Measurements from ENCODE around the gene SLITRK4.

Gene SLITRK4

DNA sequence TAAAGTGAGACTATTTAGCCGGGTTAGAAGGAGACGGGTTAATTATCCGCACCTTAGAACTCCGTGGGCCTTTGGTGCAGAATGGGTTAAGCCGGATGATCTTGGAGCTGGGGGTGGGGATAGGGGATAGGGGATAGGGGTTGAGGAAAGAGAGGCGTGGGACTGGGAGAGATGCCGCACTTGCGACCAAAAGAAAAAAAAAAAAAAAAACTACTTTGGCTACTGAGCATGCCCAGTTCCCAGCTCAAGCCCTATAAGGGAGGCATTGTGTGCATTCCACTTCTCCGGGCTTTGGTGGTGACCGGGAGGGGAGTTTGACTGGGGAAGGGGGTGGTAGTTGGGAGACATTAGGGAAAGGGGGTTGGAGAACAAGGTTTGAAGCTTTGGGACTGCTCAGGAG lies at the start of gene SLITRK4:
TSS of gene SLITRK4 (minus strand) at position 187 of the 400 bp plus-strand sequence. CDS start 4,993 bp downstream, outside the sequence.
- DNase-seq = peak in 1 of 2 donors; percentile 10

GRCh38 chrX:143683486-143683885 lies 47.6 kb upstream of the SLITRK4 start:
- DNase-seq = no peak

GRCh38 chrX:143674926-143675325 lies 39.0 kb upstream of the SLITRK4 start:
- no peak for DNase-seq

DNA sequence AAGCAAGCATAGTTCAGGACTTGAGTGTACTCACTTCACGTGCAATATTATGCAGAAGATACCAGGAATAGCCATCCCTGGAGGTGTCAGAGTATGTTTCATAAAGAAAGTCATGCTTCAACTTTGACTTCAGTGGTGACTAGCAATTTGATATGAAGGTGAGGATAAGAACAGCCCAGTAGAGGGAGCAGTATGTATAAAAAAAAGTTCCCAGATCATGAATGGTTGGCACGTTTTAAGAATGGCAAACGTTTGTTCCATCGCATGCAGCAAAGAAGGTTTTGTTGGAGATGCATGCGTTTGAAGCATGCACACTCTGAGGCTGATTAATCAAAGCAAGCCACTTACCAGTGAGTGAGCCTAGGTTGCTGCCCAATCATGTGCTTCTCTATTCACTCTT lies 33.5 kb upstream of the SLITRK4 start:
- DNase-seq = peak in 1 of 2 donors; percentile 1

DNA sequence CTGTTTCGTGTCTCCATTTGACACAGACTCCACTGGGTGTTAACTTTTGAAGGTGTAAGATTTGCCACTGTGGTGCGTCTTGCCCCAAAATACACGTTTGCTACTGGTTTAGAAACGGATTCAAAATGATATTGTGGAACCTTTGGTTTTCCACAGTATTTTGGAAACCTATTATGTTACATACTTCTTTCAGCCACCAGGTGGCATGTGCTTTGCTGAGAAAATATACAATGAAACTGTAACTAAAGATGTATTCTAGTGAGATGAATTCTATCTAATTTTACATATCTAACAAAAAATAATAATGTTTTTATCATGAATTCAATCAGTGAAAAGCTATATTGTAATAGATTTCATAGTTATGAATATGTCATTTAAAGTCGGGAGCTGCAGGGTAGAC lies 28.4 kb upstream of the SLITRK4 start:
- DNase-seq = peak in 1 of 2 donors; percentile 2

DNA sequence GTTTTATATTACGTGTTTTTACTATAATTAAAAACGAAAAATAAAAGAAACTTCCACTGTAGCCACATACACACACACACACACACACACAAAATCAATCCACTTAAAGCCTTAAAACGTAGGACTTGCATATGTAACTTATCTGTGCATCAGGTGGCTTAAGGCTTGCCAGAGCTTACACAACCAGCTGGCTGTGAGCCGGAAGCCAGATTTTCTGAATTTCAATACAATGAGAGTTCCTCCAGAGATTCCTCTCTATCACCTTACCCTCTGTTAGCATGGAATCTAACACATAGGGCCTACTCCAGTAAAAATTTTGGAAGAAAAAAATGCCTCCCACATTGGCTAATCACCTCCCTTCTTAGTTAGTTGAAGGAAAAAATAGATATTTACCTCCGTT lies 27.9 kb upstream of the SLITRK4 start:
- DNase-seq = no peak

DNA sequence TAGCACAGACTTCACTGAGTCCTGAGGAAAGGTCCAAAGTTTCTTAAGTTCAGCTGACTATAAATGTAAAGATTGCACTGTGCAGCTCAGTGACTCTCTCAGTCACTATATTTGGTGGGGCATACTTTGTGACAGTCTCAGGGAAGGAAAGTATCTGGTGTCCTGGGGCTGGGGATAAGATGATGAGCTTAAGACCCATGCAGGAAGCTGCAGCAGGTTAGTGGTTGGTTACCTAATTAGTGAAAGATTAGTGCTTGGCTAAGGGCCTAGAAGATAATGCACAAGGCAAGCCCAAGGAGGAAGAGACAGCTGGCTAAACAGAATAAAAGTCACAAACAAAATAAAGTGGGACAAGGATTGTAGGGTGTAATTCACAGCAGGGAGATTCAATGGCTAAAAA lies 25.4 kb upstream of the SLITRK4 start:
- DNase-seq = no peak

DNA sequence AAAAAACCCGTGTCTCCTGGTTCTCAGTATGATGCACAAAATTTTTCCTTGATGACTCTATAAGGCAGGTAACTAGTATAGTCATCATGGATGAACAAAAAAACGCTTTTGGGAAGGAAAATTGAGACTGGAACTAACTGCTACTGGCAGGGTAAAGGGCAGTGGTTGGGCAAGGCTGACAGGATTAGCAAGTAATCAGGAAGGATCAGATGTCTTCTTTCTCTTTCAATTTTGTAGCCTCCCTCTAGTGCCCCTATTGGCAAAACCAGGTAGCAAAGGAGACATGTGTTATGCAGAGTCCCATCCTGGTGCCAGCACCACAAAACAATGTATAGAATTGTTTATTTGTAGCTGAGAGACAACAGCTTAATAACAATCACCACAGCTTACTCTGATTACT lies 12.8 kb upstream of the SLITRK4 start:
- no peak for DNase-seq

- no peak for DNase-seq
Measured at GRCh38 chrX:143642426-143642825, 6.5 kb upstream of the SLITRK4 start.

- no peak for DNase-seq
Measured at GRCh38 chrX:143636831-143637230, 930 bp upstream of the SLITRK4 start.

DNA sequence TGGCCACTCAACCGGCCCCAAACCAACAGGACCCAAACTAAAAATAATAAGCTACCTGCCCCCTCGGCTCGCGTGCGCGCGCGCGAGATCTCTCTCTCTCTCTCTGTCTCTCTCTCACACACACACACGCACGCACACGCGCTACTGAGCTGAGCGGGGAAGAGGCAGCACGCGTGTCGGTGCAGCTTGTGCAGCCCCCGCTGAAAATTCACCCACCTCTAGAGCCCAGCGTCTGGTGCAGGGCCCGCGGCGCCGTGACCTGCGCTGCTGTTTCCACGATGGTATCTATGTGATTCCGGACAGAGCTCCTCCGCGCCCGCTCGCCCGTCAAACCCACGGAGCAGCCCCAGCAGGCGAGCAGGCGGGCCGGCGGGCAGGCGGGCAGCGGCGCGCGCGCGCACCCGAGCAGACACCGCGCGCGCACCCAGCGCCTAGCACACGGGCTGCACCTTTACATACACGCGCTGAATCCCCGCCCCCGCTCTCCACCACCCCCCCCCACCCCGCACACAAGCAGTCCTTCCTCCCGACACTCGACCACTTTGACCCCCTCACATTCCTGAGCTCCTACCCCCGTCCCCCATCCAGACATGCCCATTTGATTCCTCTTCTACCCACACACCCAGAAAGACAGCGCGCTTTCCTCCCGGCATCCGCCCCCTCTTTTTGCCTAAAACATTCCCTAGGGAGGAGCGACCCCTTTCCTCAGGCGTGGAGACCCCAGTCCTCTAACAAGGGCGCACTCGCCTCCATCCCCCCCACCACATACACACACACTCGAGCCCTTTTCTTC lies 1.0 kb downstream of the SLITRK4 start:
- no peak for DNase-seq

DNA sequence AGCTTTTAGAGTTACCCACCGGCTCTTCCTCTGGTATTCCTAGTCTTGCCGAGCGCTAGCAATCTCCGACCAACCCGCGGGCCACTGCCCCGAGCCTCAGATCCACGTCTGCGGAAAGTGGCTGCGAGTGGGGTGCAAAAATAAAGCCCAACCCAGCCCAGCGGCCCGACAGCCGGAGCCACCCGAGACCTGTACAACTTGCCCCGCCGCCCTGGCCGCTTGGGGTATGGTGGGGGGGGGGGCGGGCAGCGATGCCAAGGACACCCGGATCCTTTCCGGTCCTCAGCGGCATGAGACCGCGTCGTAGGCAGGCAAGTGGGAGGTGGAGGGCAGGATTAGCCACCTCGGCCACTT lies 1.6 kb downstream of the SLITRK4 start:
- DNase-seq = no peak

DNA sequence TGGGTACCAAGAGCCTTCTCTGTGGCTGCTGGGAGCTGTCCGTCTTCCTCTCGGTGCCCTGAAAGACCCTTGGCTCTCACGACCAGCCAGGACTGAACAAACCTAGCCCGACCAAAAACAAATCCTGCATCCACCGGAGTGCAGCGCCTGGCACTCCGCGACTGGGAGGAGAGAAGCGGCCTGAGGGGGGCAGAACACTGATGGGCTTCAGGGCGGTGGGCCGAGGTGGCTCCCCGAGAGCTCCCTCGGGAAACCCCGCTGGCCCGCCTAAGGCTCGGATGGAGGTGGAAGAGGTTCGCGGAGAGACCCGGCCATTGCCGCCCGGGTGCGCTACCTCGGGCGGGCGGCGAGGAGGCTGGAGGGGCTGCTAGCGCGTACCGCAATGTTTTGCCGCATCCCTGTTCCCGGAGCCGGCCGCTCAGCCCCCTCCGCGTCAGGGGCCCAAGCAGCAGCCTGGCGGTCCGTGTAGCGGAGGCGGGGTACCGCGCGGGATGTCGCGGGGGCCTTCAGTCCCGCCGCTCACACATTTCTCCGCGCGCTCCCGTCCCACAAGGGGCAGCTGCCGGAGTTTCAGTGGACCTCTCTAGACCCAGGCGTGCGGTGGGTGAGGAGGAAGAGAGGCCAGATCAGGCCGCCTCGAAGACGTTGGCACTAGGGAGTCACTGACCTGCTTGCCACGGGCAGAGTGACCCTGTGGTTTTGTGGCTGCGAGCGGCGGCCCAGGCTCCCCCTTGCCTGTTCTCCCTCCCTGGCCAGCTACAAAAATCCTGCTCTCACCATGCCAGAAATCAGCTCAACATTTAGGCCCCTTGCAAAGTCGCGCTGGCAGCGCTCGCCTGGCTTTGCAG lies 2.2 kb downstream of the SLITRK4 start:
- DNase-seq = no peak

- DNase-seq = no peak
Measured at GRCh38 chrX:143632625-143633410, 3.1 kb downstream of the SLITRK4 start.

DNA sequence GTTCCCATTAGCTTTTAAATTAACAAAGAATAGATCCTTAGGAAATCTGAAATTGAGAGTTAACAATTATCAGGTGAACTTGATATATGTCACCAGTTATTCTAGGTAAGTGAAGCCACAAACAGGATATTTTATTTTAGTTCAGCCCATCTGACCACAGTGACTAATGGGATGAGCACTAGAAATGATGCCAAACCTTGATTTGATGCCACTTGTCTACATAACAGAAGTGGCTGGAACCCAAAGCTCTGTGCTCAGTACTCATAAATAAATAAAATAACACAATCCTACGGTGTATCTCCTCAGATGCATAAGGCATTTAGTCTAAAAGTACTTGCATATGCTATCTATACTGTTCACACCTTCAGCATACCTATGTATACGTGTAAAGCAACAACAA lies 12.2 kb downstream of the SLITRK4 start:
- DNase-seq = no peak

DNA sequence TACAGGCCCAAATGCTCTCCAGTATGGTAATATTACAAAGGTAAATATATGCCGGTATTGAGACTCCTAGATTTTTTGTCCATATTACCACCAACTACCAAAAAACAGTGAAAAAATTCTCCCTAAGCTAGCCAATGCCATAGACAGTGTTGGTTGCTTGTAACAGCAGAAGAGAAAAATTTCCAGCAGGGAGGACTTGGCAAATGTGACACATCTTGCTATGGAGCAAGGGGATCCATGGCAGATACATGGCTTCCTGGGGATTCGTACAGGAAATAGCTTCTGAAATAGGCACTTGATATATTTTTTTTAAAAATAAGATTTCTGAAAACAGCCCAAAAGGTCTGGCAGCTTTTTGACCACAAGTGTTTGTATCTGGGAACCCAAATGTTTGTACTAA lies 14.6 kb downstream of the SLITRK4 start:
- no peak for DNase-seq

DNA sequence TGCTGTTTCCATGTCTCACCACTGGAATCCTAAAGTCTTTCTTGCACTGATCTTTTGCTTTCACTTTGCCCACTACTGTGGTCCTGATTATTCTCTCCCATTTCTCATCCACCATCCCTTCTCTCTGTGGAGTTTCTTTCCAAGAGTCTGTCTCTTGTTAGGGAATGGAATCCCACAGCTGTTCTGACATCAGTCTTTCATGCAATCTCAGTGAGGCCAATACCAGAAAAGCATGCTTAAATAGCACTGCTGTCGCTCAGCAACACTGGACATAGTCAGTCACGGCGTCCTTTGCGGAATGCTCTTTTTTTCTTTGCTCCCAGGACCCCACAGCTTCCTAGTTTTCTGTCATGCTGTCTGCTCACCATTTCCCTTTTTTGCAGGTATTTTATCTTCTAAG lies 20.1 kb downstream of the SLITRK4 start:
- no peak for DNase-seq

DNA sequence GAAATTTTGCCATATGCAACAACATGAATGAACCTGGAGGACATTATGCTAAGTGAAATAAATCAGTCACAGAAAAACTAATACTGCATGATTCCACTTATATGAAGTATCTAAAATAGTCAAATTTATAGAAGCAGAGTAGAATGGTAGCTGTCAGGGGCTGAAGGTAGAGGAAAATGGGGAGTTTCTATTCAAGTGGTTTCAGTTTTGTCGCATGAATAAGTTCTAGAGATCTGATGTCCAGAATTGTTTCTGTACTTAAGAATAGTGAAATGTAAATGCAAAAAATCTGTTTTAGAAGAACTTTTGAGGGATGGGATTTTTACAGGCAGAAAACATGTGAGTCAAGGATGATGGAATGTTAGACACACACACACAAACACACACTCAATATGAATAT lies 34.1 kb downstream of the SLITRK4 start:
- no peak for DNase-seq

- no peak for DNase-seq
Measured at GRCh38 chrX:143581240-143581639, 54.7 kb downstream of the SLITRK4 start.

DNA sequence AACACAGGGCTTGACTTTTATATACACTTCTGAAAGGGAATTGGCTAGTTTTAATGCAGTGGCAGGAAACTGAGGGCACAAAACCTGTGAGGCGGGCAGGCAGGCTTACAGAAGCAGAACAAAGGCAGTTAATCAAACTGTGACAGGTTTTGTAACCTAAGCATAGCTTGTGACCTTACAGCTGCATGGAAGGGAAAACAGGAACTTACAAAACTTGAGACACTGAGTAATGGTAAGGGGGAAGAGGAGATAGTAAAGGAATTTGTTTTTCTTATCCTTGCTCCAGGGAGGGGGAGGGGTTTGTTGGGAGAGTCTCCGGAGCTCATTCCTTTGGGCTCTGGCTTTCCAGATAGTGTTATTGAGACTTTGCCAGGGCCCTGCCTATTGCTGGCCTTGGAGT lies 55.6 kb downstream of the SLITRK4 start:
- DNase-seq = no peak

Measured in hippocampal formation (tissue), 2 donors.